Gastrocnemius medialis (tissue), 4 donors: ENCODE results near the gene SGCA. TPM values are rescaled to one million over a fixed set of nuclear protein-coding genes. Genes with fewer than 3 reads are reported as not detected.

Source experiments
- ATAC-seq, 2 donors: fragments of 150-250 bp; one replicate each; pipeline ENCODE4 v1.9.1; 2016
- DNase-seq, 2 donors: peaks; one replicate each; pipeline ENCODE4 v3.0.0-alpha.2; 2019
- H3K27ac ChIP-seq, 4 donors: fragments of 200-600 bp; sonication (generic); 1 replicate in 1 of 4; 2 replicates in 3 of 4; pipeline ENCODE4 v1.5.1; 2016 to 2018; ENCODE audit warnings: mild to moderate bottlenecking in 2 of 4, moderate library complexity in 1 of 4
- H3K27me3 ChIP-seq, 3 donors: fragments of 200-600 bp; sonication (generic) in 2 of 3; 1 replicate in 1 of 3; 2 replicates in 2 of 3; pipeline versions ENCODE4 v1.5.1 to v1.6.0; 2016 to 2019; ENCODE audit warnings: mild to moderate bottlenecking in 1 of 3, moderate library complexity in 1 of 3
- H3K36me3 ChIP-seq, 2 donors: fragments of 200-600 bp; sonication (generic) in 1 of 2; one replicate each; pipeline ENCODE4 v1.5.1; 2017 to 2018
- H3K4me1 ChIP-seq, 2 donors: fragments of 200-600 bp; sonication (generic) in 1 of 2; one replicate each; pipeline ENCODE4 v1.5.1; 2016 to 2017; ENCODE audit warnings: mild to moderate bottlenecking in 2 of 2
- H3K4me3 ChIP-seq, 4 donors: fragments of 200-600 bp; sonication (generic) in 3 of 4; 1 replicate in 1 of 4; 2 replicates in 3 of 4; pipeline ENCODE4 v1.5.1; 2016 to 2019; ENCODE audit warnings: mild to moderate bottlenecking in 2 of 4
- H3K9me3 ChIP-seq, 3 donors: fragments of 200-600 bp; sonication (generic) in 2 of 3; 1 replicate in 1 of 3; 2 replicates in 2 of 3; pipeline ENCODE4 v1.5.1; 2016 to 2019
- CTCF ChIP-seq, 5 experiments: fragments of 450-650 bp in 3 of 5; fragments of 200-600 bp in 2 of 5; sonication (generic) in 2 of 5; IDR thresholded peaks in 4 of 5; conservative IDR thresholded peaks in 1 of 5; 1 replicate in 4 of 5; 2 replicates in 1 of 5; pipeline ENCODE4 v1.5.1; 2016 to 2019; ENCODE audit warnings: antibody characterized with exemption in 5 of 5, mild to moderate bottlenecking in 3 of 5, moderate library complexity in 3 of 5
- POLR2A ChIP-seq, 2 donors: fragments of 450-650 bp; IDR thresholded peaks; one replicate each; pipeline ENCODE4 v1.6.1; 2017; ENCODE audit warnings: antibody characterized with exemption in 2 of 2, mild to moderate bottlenecking in 2 of 2, moderate library complexity in 2 of 2
- in situ Hi-C, 4 donors: fragments of 200-750 bp; cut with MboI; loops; one replicate each; pipeline versions ENCODE4 v1.15.0 to v1.8.0; 2017; ENCODE audit warnings: low sequenced_read_pairs in 4 of 4
- intact Hi-C: fragments of 100-400 bp; cut with DNase I; formaldehyde crosslinking; loops from one replicate; pipeline ENCODE4 v1.15.1; 2023; ENCODE audit warnings: low total_unique reads
- total RNA-seq, 4 donors: library from RNA; depleted of rRNA; stranded (reverse); fragments of >200 nt; gene quantifications; one replicate each; pipeline versions ENCODE4 v1.1.0 to v1.2.3, GENCODE V29; 2016

SGCA gene
- total RNA-seq, 4 donors from 2014 or later: 227 to 385 (median 292) TPM

- no peaks in the 10 kb centered on the region for H3K27me3 ChIP-seq
- H3K4me3 ChIP-seq: no peak overlapping the region
- H3K4me1 ChIP-seq: no peaks in the 10 kb centered on the region
- no peaks in the 10 kb centered on the region for H3K9me3 ChIP-seq
- TF ChIP-seq CTCF (IDR thresholded peaks at IDR 0.05 in 4 of 5, conservative IDR thresholded peaks at IDR 0.05 in 1 of 5) (no peak), POLR2A (IDR thresholded peaks at IDR 0.05) (no peak)
- no peaks in the 10 kb centered on the region for H3K36me3 ChIP-seq
- intact Hi-C loops: no loop called here
- no peak overlapping the region for H3K27ac ChIP-seq
- DNase-seq: no peak
- ATAC-seq: no peak
- in situ Hi-C loops: no loop called here
These were observed 23.9 kb downstream of the SGCA start for GRCh38 chr17:50189550-50190292.

GRCh38 chr17:50190293-50190602, 24.4 kb downstream of the SGCA start:
- DNase-seq: no peak
- Histone ChIP-seq H3K4me3 (no peak overlapping the region), H3K27ac (no peak overlapping the region), H3K9me3 (no peaks in the 10 kb centered on the region), H3K27me3 (no peaks in the 10 kb centered on the region), H3K36me3 (no peaks in the 10 kb centered on the region), H3K4me1 (no peaks in the 10 kb centered on the region)
- ATAC-seq: no peak
- no peak for TF ChIP-seq POLR2A (IDR thresholded peaks at IDR 0.05)
- no peak for TF ChIP-seq CTCF (IDR thresholded peaks at IDR 0.05 in 4 of 5, conservative IDR thresholded peaks at IDR 0.05 in 1 of 5)
- in situ Hi-C loops (no loop called here), intact Hi-C loops (no loop called here)

GRCh38 chr17:50190603-50191358, 25.0 kb downstream of the SGCA start:
- Histone ChIP-seq H3K36me3 (no peaks in the 10 kb centered on the region), H3K4me3 (no peak overlapping the region), H3K9me3 (no peaks in the 10 kb centered on the region), H3K4me1 (no peaks in the 10 kb centered on the region), H3K27me3 (no peaks in the 10 kb centered on the region), H3K27ac (no peak overlapping the region)
- TF ChIP-seq POLR2A (IDR thresholded peaks at IDR 0.05): no peak
- TF ChIP-seq CTCF (IDR thresholded peaks at IDR 0.05 in 4 of 5, conservative IDR thresholded peaks at IDR 0.05 in 1 of 5): no peak
- intact Hi-C loops (no loop called here), in situ Hi-C loops (no loop called here)
- ATAC-seq (no peak), DNase-seq (no peak)

GRCh38 chr17:50191359-50192143, 25.7 kb downstream of the SGCA start:
- in situ Hi-C loops: no loop called here
- no peak overlapping the region for H3K27ac ChIP-seq
- H3K4me1 ChIP-seq: no peaks in the 10 kb centered on the region
- ATAC-seq (no peak), DNase-seq (no peak)
- H3K27me3 ChIP-seq: no peaks in the 10 kb centered on the region
- H3K9me3 ChIP-seq: no peaks in the 10 kb centered on the region
- no peak for TF ChIP-seq CTCF (IDR thresholded peaks at IDR 0.05 in 4 of 5, conservative IDR thresholded peaks at IDR 0.05 in 1 of 5)
- TF ChIP-seq POLR2A (IDR thresholded peaks at IDR 0.05): no peak
- no peaks in the 10 kb centered on the region for H3K36me3 ChIP-seq
- no peak overlapping the region for H3K4me3 ChIP-seq
- intact Hi-C loops: no loop called here
